ENCODE data around the gene MEF2A.
A peak's percentile ranks its signal among the peaks of the same experiment; 100 is the strongest.

The MEF2A gene

DNA sequence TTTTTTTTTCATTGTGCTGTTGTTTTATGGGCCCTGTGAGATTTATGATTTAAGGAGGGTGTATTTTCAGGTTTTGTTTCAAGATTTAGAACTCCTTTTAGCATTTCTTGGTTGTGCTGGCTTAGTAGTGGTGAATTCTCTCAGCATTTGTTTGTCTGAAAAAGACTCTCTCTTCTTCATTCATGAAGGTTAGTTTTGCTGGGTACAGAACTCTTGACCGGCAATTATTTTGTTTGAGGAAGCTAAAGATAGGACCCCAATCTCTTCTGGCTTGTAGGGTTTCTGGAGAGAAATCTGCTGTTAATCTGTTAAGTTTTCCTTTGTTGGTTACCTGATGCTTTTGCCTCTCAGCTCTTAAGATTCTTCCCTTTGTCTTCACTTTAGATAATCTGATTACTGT is 120.5 kb downstream of the MEF2A start:
- H3K4me3 ChIP-seq (replicated peaks; ENCODE audit: low read depth, low read length) = no peak overlapping the region
- TF ChIP-seq, protein P1, sequence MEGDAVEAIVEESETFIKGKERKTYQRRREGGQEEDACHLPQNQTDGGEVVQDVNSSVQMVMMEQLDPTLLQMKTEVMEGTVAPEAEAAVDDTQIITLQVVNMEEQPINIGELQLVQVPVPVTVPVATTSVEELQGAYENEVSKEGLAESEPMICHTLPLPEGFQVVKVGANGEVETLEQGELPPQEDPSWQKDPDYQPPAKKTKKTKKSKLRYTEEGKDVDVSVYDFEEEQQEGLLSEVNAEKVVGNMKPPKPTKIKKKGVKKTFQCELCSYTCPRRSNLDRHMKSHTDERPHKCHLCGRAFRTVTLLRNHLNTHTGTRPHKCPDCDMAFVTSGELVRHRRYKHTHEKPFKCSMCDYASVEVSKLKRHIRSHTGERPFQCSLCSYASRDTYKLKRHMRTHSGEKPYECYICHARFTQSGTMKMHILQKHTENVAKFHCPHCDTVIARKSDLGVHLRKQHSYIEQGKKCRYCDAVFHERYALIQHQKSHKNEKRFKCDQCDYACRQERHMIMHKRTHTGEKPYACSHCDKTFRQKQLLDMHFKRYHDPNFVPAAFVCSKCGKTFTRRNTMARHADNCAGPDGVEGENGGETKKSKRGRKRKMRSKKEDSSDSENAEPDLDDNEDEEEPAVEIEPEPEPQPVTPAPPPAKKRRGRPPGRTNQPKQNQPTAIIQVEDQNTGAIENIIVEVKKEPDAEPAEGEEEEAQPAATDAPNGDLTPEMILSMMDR (IDR thresholded peaks at IDR 0.05; ENCODE audit: low read length, missing control alignments) = no peak
- no peak for DNase-seq (ENCODE audit: low read depth)

DNA sequence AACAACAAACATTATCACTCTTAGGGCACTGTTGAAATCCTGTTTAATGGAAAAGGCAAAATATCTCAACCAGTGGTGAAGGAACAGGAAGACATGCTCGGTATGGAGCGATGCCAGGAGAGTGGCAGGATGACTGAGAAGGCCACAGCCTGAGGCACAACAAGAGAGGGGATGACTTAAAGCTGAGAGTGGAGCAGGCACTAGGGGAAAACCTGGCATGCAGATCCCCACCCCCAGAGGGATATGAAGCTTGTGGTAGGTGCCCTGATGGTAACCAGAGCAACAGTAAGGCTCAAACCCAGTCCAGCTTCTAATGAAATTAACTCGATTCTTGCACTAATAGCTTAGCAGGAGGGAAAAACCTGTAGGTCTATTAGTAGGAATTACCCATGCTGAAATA is 127.0 kb downstream of the MEF2A start:
- H3K4me3 ChIP-seq (replicated peaks; ENCODE audit: low read depth, low read length) = no peak overlapping the region
- DNase-seq (ENCODE audit: low read depth) = no peak
- TF ChIP-seq, protein P1 (IDR thresholded peaks at IDR 0.05; ENCODE audit: low read length, missing control alignments) = no peak

DNA sequence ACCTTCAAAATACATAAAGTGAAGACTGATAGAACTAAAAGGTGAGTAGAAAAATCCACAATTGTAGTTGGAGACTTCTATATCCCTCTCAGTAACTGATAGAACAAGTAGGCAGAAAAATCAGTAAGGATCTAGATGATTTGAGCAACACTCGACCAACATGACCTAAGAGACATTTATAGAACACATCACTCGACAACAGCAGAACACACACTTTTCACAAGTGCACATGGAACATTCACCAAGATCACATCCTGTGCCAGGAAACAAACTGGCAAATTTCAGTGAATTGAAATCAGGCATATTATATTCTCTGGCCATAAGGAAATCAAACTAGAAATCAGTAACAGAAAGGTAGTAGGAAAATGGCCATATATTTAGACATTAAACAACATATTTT is 130.3 kb downstream of the MEF2A start:
- TF ChIP-seq, protein P1 (IDR thresholded peaks at IDR 0.05; ENCODE audit: low read length, missing control alignments) = no peak
- no peak overlapping the region for H3K4me3 ChIP-seq (replicated peaks; ENCODE audit: low read depth, low read length)
- no peak for DNase-seq (ENCODE audit: low read depth)

DNA sequence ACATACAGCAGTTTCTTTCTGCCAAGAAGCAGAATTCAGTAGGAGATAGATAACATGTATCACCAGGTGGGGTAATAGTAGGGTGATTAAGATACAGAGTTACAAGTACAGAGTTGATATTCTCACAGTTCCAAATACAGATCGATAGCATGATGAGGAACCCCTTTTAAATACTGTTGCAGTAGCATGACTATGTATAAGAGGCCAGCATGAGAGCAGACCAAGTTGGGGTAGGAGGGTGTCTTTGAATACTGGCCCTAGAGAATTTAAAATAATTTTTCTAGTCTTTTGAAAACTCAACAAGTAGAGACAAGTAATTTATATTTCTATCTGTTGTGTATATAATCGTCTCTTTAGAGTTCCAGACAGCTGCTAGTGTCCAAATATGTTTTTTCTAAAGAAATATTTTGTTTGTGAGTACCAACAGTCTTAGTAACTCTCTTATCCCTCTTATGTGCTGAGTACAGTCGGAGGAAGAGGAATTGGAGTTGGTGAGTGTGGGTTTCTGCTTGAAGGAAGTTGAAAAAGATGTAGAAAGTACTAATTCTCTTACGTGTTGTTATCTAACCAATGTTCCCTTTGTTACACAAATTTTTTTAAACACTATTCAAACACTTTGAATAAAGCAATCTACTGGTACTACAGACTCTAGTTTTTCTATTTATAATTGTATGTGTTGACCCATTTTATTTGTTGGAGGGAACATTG is 137.3 kb downstream of the MEF2A start:
- peak overlapping the region; percentile 5 for H3K4me3 ChIP-seq (replicated peaks; ENCODE audit: low read depth, low read length)
- peak; percentile 54 for DNase-seq (ENCODE audit: low read depth)
- TF ChIP-seq, protein P1 (IDR thresholded peaks at IDR 0.05; ENCODE audit: low read length, missing control alignments) = no peak

DNA sequence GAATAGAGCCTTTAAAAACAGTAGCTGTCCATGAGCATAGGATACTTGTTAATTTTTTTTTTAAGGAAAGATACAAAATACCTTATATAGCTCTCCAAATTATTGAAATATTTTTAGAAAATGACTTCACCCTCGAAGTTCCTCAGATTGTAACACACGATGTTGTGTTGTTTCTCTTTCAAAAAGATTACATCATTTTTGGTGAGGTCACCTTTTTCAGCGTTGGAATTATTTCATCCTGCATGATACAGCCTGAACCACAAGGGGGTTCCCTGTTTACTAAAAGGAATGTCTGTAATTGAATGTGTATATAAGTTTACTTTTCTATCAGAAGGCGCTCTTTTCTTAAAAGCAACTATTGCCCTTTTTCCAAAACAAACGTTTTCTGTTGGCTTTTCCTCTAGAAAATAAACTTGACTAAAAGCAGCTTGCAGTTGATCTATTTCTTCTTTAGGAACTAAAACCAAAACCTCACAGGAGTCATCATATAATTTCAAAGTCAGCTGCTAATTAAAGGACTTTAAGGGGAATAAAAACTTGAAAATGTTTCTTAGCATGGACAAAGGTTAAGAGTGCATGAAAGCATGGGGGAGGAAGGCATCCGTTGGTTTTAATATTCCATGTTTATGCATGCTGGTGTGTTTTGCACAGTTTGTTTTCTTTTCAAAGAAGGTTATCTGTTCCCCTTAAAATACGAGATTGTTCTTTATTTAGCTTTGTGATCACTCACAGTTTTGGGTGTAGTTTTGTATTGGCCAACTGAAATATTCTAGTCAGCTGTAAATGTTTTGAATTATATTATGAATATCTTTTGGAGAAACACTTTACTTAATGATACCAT is 138.0 kb downstream of the MEF2A start:
- peak; percentile 95 for DNase-seq (ENCODE audit: low read depth)
- H3K4me3 ChIP-seq (replicated peaks; ENCODE audit: low read depth, low read length) = peak overlapping the region; percentile 8
- TF ChIP-seq, protein P1 (IDR thresholded peaks at IDR 0.05; ENCODE audit: low read length, missing control alignments) = peak; percentile 72

DNA sequence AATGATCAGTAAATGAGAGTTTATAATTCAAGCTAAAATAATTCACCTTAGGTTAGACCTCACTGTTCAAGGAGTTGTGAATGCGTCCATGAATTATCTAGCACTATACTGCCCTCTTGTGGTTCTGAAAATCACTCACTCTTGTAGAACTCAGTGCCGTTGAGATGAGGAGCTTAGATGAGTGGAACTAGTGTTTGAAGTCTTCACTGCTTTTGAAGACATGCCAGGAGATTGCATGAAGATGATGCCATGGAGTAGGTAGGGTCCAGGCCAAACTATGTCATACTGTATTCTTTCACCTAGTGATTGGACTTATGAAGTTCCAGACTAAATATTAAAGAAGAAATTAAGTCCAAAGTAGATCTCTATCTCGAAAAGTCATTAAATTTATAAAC is 138.7 kb downstream of the MEF2A start:
- TF ChIP-seq, protein P1 (IDR thresholded peaks at IDR 0.05; ENCODE audit: low read length, missing control alignments) = peak; percentile 79
- peak; percentile 95 for DNase-seq (ENCODE audit: low read depth)

More for the DNA sequence above, 138.7 kb downstream of the MEF2A start:
- no peak overlapping the region for H3K4me3 ChIP-seq (replicated peaks; ENCODE audit: low read depth, low read length)

Measured in fibroblast of pulmonary artery (primary cell).